ENCODE data around the gene C17orf78. TPM values are rescaled to one million over a fixed set of nuclear protein-coding genes. Genes with fewer than 3 reads are reported as not detected.

The C17orf78 gene
- not detected in 2 replicates for total RNA-seq (2016; rRNA removed; fragmentation: Illumina TruSeq; extraction: Trizol)
- not detected in 2 replicates for total RNA-seq (2016; cell fraction: cytosol; rRNA removed; fragmentation: Illumina TruSeq; extraction: Trizol; ENCODE audit: low read depth)
- not detected in 2 replicates for total RNA-seq (2016; cell fraction: insoluble cytoplasmic fraction; rRNA removed; fragmentation: Illumina TruSeq; extraction: Trizol)
- not detected in 2 replicates for total RNA-seq (2016; cell fraction: membrane; rRNA removed; fragmentation: Illumina TruSeq; extraction: Trizol)
- total RNA-seq (2016; cell fraction: nucleus; rRNA removed; fragmentation: Illumina TruSeq; extraction: Trizol) = not detected in 2 replicates
- not detected in 2 replicates for polyA plus RNA-seq (2011; rRNA removed)
- polyA plus RNA-seq (2011; cell fraction: cytosol; rRNA removed) = not detected in 2 replicates
- not detected in 2 replicates for polyA plus RNA-seq (2011; cell fraction: nucleus; rRNA removed)
- 0.08 TPM in 1 of 2 replicates, not detected in the other for polyA plus RNA-seq (2012)
- not detected in 2 replicates for polyA plus RNA-seq (2016; cell fraction: cytosol; fragmentation: Illumina TruSeq; extraction: Trizol; ENCODE audit: low read depth)
- not detected in 2 replicates for polyA plus RNA-seq (2016; cell fraction: insoluble cytoplasmic fraction; fragmentation: Illumina TruSeq; extraction: Trizol; ENCODE audit: low read depth)
- not detected in 2 replicates for polyA plus RNA-seq (2016; cell fraction: membrane; fragmentation: Illumina TruSeq; extraction: Trizol; ENCODE audit: low read depth)
- not detected in 2 replicates for polyA plus RNA-seq (2016; cell fraction: nucleus; fragmentation: Illumina TruSeq; extraction: Trizol; ENCODE audit: insufficient read depth, low read depth)
- polyA minus RNA-seq (2011; rRNA and poly(A)+ RNA removed; ENCODE audit: low replicate concordance) = not detected in 2 replicates
- not detected in 2 replicates for polyA minus RNA-seq (2011; cell fraction: cytosol; rRNA and poly(A)+ RNA removed)
- polyA minus RNA-seq (2011; cell fraction: nucleus; rRNA and poly(A)+ RNA removed) = not detected in 2 replicates
- not detected for Bru-seq, nascent RNA
- percentile 9 among the genes with signal in this experiment for BruChase-seq, experiment 1, labeled RNA remaining after a 6-hour chase
- not detected for BruChase-seq, experiment 2, labeled RNA remaining after a 2-hour chase
- long read RNA-seq, experiment 1 = 0 reads
- long read RNA-seq, experiment 2 = 0 reads

DNA sequence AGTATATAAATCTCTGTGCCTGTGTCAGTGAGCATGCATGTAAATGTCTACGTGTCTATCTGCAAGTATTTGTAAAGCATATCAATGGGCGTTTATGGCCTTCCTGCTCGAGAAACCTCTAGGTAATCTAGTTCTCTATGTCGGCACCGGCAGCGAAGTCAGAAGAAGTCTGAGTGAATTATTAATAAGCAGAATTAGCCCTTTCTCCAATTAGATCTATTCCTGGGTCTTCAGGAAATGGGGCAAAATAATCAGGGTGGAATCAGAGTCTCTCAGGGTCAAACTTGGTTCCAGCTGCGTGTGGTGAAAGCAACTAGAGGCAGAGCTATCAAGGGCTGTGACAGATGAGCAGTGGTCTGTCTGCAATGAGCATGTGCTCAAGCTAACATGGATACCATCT, at the start of gene C17orf78:
Gene C17orf78, plus strand, starts transcription at position 280 of the 400 bp plus-strand sequence. Its CDS starts 108 bp downstream, at position 388.
- Histone ChIP-seq H3K9me3 (ENCODE audit: low read length) (no peaks in the 10 kb centered on the region), H3K27ac (ENCODE audit: extremely low read length, insufficient read depth, low read length) (no peak within 1 kb of the TSS), H3K79me2 (ENCODE audit: insufficient read depth, low read length) (no peaks in the 10 kb centered on the region), H4K20me1 (ENCODE audit: insufficient read depth, low read length) (no peaks in the 10 kb centered on the region), H2AFZ (ENCODE audit: low read length) (no peak within 1 kb of the TSS), H3K9ac (ENCODE audit: insufficient read depth, low read depth, low read length) (no peak within 1 kb of the TSS), H3K4me2 (ENCODE audit: low read depth, low read length) (no peak within 1 kb of the TSS), H3K4me3 (replicated peaks in 1 of 3; ENCODE audit: insufficient read depth in 1 of 3, low read depth in 2 of 3, low read length in 3 of 3) (no peak within 1 kb of the TSS), H3K4me1 (ENCODE audit: insufficient read depth, low read length) (peaks cover 17% of the 10 kb centered on the region), H3K36me3 (replicated peaks in 1 of 2; ENCODE audit: control insufficient read depth in 1 of 2, insufficient read depth in 2 of 2, low read length in 2 of 2) (no peaks in the 10 kb centered on the region), H3K27me3 (ENCODE audit: control insufficient read depth in 1 of 2, insufficient read depth in 2 of 2, low read length in 2 of 2) (no peaks in the 10 kb centered on the region)
- in situ Hi-C loops (cut with HindIII; ENCODE audit: extremely low pct_ligation_motif_present, low pct_unique_long_range_greater_than_20kb) = no loop called here
- FAIRE-seq (no peak), DNase-seq (ENCODE audit: low spot score) (no peak), ATAC-seq (no peak)
- BruUV-seq (replicated peaks) = no TSS peak
- POLR2A ChIA-PET = no interaction called here
- intact Hi-C loops (cut with micrococcal nuclease; ENCODE audit: unreplicated experiment) = no loop called here
- 88% methylated on average over 7 of the region's 7 CpGs for WGBS (ENCODE audit: low lambda C conversion rate)
- CTCF ChIA-PET (ENCODE audit: low intra/inter-chr PET ratio, low total read pairs) = no interaction called here
- TF ChIP-seq PLRG1 (conservative IDR thresholded peaks at IDR 0.05) (no peak), ZIK1 (CRISPR knock-in tag; IDR thresholded peaks at IDR 0.05; ENCODE audit: borderline replicate concordance, low read depth) (no peak), GABPA (IDR thresholded peaks at IDR 0.05; ENCODE audit: low read depth, low read length) (no peak), GABPA (CRISPR knock-in tag; IDR thresholded peaks at IDR 0.05; ENCODE audit: low read depth) (no peak), ZNF432 (CRISPR knock-in tag; IDR thresholded peaks at IDR 0.05; ENCODE audit: borderline replicate concordance) (no peak), CHD2 (IDR thresholded peaks at IDR 0.05; ENCODE audit: low read depth, low read length) (no peak), DBP (CRISPR knock-in tag; IDR thresholded peaks at IDR 0.05; ENCODE audit: not compliant biosample characterization) (no peak)
- TF ChIP-seq, protein P1, sequence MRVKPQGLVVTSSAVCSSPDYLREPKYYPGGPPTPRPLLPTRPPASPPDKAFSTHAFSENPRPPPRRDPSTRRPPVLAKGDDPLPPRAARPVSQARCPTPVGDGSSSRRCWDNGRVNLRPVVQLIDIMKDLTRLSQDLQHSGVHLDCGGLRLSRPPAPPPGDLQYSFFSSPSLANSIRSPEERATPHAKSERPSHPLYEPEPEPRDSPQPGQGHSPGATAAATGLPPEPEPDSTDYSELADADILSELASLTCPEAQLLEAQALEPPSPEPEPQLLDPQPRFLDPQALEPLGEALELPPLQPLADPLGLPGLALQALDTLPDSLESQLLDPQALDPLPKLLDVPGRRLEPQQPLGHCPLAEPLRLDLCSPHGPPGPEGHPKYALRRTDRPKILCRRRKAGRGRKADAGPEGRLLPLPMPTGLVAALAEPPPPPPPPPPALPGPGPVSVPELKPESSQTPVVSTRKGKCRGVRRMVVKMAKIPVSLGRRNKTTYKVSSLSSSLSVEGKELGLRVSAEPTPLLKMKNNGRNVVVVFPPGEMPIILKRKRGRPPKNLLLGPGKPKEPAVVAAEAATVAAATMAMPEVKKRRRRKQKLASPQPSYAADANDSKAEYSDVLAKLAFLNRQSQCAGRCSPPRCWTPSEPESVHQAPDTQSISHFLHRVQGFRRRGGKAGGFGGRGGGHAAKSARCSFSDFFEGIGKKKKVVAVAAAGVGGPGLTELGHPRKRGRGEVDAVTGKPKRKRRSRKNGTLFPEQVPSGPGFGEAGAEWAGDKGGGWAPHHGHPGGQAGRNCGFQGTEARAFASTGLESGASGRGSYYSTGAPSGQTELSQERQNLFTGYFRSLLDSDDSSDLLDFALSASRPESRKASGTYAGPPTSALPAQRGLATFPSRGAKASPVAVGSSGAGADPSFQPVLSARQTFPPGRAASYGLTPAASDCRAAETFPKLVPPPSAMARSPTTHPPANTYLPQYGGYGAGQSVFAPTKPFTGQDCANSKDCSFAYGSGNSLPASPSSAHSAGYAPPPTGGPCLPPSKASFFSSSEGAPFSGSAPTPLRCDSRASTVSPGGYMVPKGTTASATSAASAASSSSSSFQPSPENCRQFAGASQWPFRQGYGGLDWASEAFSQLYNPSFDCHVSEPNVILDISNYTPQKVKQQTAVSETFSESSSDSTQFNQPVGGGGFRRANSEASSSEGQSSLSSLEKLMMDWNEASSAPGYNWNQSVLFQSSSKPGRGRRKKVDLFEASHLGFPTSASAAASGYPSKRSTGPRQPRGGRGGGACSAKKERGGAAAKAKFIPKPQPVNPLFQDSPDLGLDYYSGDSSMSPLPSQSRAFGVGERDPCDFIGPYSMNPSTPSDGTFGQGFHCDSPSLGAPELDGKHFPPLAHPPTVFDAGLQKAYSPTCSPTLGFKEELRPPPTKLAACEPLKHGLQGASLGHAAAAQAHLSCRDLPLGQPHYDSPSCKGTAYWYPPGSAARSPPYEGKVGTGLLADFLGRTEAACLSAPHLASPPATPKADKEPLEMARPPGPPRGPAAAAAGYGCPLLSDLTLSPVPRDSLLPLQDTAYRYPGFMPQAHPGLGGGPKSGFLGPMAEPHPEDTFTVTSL (CRISPR knock-in tag; IDR thresholded peaks at IDR 0.05; ENCODE audit: borderline replicate concordance) = no peak
- TF ChIP-seq, protein P2, sequence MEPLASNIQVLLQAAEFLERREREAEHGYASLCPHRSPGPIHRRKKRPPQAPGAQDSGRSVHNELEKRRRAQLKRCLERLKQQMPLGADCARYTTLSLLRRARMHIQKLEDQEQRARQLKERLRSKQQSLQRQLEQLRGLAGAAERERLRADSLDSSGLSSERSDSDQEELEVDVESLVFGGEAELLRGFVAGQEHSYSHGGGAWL (CRISPR knock-in tag; IDR thresholded peaks at IDR 0.05) = no peak
- TF ChIP-seq, protein P3, sequence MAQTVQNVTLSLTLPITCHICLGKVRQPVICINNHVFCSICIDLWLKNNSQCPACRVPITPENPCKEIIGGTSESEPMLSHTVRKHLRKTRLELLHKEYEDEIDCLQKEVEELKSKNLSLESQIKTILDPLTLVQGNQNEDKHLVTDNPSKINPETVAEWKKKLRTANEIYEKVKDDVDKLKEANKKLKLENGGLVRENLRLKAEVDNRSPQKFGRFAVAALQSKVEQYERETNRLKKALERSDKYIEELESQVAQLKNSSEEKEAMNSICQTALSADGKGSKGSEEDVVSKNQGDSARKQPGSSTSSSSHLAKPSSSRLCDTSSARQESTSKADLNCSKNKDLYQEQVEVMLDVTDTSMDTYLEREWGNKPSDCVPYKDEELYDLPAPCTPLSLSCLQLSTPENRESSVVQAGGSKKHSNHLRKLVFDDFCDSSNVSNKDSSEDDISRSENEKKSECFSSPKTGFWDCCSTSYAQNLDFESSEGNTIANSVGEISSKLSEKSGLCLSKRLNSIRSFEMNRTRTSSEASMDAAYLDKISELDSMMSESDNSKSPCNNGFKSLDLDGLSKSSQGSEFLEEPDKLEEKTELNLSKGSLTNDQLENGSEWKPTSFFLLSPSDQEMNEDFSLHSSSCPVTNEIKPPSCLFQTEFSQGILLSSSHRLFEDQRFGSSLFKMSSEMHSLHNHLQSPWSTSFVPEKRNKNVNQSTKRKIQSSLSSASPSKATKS (CRISPR knock-in tag; IDR thresholded peaks at IDR 0.05) = no peak
